ENCODE results near the gene DNAH12.
"Not testable (repeated sequence)": the region's sequence is repeated elsewhere in the genome, so short reads cannot be mapped to it uniquely, and the experiment has no call there.

The DNAH12 gene

DNA sequence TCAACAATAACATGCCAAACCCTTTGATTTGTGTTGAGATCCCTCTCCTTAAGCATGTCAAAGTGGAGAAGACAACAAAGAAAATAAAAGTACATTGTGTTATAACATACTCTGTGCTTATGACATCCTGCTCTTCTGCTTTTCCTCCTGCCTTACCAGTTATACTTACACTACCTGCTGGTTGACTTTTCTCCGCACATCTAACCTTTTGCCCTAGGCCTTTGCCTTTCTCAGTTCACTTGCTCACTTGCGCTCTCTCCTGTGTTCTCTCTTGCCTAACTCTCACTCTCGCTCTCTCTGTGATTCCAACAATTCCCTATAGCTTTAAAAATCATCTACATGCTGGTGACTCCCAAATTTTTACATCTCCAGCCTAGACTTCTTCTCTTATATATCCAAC, 5.7 kb downstream of the DNAH12 start:
- DNase-seq: no peak

DNA sequence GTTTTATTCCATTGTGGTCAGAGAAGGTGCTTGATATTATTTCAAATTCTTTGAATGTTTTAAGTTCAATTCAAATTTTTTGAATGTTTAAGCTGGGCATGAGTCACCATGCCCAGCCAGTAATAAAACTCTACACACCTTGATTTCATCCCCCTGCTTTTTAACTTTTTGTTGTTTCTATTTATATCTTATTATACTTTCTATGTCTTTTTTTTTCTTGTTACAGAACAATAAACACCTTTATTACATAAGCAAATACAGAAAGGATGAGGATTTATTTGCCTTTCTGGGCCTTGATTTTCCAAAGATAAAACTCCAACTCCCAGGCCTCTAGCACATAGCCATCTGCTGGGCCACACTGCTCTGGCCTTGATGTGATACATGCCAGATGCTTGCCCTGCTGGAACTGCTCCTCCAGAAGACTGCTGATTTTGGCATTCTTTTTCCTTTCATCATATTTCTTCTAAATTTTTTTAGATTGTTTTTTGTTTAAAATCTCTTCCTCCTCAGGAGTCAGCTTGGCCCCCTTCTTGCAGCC, 14.0 kb downstream of the DNAH12 start:
- DNase-seq: peak in 1 of 2 experiments; percentile 0

DNA sequence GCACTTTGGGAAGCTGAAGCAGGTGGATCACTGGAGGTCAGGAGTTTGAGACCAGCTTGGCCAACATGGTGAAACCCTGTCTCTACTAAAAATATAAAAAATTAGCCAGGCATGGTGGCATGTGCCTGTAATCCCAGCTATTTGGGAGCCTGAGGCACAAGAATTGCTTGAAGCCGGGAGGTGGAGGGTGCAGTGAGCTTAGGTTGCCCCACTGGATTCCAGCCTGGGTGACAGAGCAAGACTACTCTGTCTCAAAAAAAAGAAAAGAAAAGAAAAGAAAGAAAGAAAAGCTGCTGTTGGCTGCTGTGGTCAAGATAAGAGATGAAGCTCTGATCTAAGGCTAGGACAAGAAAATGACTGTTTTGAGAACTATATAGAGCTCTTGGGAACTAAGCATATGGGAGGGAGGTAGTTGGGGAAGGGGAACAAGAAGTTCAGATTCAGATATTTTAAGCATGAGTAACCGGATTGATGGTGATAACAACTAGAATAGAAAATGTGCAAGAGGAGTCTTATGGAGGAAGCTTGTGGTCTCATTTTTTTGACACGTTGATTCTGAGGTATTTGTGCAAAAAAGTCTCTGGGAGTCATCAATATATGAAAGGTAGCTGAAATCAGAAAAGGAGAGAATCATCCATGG, 25.7 kb downstream of the DNAH12 start:
- no peak for DNase-seq

GRCh38 chr3:57512166-57512565, 32.0 kb downstream of the DNAH12 start:
- no peak for DNase-seq

DNA sequence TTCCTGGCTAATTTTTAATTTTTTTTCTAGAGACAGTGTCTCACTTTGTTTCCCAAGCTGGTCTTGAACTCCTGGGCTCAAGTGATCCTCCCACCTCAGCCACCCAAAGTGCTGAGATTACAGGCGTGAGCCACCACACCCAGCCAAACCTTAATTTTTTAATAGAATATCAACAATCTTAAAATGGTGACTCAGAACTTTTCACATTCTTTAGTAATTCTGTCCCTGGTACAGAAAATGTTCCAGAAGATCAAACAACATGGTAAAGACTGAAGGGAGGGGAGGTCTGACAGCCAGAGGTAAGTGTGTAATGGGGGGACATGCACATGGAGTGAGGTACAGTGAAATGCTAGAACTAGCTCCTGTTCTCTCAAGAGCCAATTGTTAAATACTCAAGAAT, 38.2 kb downstream of the DNAH12 start:
- no peak for DNase-seq

DNA sequence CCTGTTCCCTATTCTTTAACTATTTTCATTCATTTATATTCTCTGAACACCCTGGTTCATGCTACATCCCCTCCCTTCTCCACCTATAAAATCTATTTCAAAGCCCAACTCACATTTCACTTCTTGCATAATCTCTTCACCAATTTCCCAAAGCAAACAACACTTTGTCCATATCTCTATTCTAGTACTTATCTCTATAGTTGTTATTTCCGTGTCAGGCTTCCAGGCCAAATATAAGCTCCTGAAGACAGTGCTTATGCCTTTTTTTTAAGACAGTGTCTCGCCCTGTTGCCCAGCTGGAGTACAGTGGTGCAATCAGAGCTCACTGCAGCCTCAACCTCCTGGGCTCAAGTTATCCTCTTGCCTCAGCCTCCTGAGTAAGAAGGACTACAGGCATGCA, 43.6 kb downstream of the DNAH12 start:
- DNase-seq: no peak

DNA sequence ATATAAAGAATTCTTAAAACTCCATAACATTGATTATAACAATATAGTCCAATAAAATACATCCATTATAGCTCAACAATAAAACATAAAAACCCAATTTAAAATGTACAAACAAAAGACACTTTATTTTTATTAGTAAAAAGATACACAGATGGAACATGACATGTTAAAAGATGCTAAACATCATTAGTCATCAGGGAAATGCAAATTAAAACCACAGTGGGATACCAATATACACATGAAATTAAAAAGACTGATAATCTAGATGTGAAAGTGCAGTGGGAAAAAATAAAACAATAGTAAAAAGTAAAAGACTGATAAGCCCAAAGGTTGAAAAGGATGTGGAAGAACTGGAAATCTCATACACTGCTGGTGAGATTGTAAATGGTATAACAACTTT, 46.2 kb downstream of the DNAH12 start:
- DNase-seq: no peak

DNA sequence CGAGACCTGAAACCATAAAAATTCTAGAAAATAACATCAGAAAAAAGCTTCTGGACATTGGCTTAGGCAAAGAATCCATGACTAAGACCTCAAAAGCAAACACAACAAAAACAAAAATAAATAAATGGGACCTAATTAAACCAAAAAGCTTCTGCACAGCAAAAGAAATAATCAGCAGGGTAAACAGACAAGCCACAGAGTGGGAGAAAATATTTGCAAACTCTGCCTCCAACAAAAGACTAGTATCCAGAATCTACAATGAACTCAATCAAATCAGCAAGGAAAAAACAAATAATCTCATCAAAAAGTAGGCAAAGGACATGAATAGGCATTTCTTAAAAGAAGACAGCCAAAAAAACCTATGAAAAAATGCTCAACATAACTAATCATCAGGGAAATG, 59.6 kb downstream of the DNAH12 start:
- DNase-seq: no peak

- not testable (repeated sequence) for DNase-seq
These were observed 67.0 kb downstream of the DNAH12 start for GRCh38 chr3:57477193-57477592.

DNA sequence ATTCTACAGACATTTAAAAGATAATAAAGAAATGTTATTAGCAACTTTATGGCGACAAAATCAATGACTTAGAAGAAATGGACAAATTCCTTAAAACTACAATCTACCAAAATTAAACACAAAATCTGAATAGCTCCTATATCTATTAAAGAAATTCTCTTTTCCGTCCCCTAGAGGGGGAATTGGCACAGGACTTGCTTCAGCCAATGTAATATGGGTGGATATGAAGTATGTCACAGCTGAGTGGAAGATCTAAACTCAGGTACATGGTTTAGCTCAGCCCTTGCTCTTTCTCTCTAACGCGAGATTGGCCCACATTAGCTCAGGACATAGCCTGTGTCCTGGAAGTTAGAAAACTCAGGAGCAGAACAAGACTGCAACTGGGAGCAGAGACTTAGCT, 79.3 kb downstream of the DNAH12 start:
- no peak for DNase-seq

DNA sequence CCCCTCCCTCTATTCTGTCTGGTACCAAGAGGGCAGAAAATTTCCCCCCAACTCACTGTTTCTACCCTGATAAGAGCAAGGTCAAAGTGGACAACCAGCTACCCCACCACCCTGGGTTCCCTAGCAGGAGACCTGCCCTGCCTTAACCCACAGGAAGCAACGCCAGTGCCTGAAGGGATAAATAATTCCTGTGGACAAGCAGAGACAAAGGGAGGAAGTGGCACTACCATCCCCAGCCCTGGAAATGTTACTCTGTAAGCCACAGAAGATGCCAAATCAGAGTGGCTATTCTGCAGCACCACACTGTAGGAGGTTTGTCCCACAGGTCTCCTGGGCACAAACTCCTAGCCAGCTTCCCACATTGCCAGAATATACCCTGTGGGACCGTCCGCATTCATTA, 80.1 kb downstream of the DNAH12 start:
- no peak for DNase-seq

- no peak for DNase-seq
These were observed 92.8 kb downstream of the DNAH12 start for GRCh38 chr3:57451150-57451846.

- not testable (repeated sequence) for DNase-seq
These were observed 94.8 kb downstream of the DNAH12 start for GRCh38 chr3:57449276-57449847.

DNA sequence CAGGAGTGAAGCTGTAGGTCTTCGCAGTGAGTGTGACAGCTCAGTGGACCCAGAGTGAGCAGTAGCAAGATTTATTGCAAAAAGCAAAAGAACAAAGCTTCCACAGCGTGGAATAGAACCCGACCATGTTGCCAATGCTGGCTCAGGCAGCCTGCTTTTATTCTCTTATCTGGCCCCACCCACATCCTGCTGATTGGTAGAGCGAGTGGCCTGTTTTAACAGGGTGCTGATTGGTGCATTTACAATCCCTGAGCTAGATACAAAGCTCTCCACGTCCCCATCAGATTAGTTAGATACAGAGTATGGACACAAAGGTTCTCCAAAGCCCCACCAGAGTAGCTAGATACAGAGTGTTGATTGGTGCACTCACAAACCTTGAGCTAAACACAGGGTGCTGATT, 95.7 kb downstream of the DNAH12 start:
- DNase-seq: not testable (repeated sequence)

DNA sequence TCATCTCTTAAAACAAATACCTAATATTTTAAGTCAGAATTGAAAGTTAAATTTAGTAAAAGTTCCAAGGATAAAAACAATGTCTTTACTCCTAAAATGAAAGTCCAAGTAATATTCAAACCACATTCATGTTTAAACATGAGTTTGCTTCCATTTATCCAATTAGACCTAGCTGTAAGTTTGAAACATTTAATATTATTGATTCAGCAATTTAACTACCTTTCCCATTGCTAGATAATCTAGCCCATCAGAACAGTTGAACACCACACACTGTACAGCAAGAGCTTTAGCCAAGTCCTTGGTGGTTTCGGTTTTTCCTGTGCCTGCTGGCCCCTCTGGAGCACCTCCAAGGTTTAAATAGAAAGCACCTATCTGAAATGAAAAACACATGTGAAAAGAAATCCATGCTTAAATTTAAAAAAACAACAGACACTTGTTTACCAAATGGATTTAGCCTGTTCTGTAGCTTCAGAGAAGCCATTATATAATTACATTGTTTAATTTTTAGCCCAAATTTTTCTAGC, 97.8 kb downstream of the DNAH12 start:
- DNase-seq: no peak

- DNase-seq: no peak
These were observed 99.7 kb downstream of the DNAH12 start for GRCh38 chr3:57444469-57444868.

- not testable (repeated sequence) for DNase-seq
These were observed 104.0 kb downstream of the DNAH12 start for GRCh38 chr3:57440144-57440543.

- not testable (repeated sequence) for DNase-seq
These were observed 105.7 kb downstream of the DNAH12 start for GRCh38 chr3:57438460-57438859.

DNA sequence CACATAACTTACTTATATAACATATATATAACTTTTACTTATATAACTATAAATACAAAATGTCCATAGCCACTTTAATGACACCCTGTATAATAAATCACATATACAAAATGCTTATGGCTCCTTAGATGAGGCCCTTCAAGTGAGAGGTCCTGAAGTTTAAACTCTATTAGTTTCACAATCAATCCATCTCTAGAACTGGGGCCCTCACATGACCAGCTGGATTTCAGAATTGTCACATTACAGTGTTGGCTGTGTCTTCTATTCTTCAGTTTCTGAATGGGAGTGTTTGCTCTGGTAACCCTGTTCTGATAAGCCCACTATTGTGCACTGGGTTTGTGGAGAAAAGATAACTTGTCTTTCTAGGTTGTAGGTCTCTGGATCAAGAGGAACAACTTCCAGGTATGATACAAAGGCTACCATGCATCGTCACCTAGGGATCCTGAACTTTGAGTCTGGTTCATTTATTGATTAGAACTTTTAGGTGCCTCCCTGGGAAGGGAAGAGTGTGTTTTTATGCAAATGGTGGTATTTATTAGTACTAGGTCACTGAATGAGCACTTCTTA, 107.9 kb downstream of the DNAH12 start:
- DNase-seq: no peak

DNA sequence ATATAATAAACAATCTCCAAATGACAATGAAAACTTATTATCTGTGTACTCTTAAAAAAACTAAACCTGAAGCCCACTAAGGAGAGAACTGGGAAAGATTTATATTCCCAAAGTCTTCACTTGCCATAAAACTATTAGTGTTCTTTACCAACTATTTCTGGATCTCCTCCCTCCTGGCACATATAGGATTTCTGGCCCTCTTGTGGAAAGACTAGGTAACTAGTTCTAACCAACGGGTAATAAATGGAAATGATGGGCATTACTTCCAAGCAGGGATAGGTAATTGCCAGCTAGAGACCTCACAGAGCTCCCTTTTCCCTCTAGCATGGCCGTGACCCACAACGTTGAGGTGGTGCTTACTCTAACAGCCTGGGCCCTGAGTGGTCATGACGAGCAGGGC, 110.1 kb downstream of the DNAH12 start:
- DNase-seq: peak in 1 of 2 experiments; percentile 41

DNA sequence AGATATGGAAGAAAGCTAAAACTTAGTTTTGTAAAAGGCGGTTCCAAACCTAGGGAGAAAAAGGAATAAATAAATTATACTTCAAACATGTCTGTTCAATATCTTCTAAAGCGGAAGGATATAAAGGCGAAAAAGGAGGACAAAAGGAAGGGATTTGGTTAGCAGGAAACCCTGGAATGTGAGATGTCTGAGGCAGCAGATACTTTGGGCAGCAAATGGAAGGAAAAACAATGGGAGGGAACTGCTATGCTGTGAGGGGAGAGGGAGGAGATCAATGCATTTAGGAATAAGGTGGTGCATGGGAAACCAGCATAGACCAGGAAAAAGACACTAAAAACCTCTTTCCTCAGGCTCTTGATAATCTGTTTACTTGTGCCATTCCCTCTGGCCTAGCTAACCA, 120.8 kb downstream of the DNAH12 start:
- no peak for DNase-seq

- DNase-seq: no peak
These were observed 122.8 kb downstream of the DNAH12 start for GRCh38 chr3:57421336-57421735.

DNA sequence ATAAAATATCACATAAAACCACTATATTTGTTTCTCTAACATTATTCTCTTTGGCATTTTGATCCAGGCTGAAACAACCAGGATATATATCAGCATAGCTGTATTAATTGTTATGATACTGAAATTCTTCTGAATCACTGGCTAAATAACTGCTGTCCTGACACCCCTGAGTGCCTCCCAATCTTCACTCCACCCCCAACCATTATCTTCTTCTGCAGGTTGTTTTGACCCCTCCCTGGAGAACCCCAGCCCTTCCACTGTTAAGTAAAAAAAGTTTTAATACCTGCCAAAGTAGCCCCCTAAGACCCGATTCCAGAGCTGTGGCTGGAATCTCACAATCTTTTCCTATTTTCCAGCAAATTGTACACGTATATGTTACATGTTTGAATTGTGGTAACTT, 124.1 kb downstream of the DNAH12 start:
- DNase-seq: no peak

- DNase-seq: no peak
These were observed 132.4 kb downstream of the DNAH12 start for GRCh38 chr3:57411715-57412114.

All from NCI-H524 (cell line).